Upper lobe of right lung (tissue), 1 donor: Measurements from ENCODE around the gene PDE7B. TPM values are rescaled to one million over a fixed set of nuclear protein-coding genes. Genes with fewer than 3 reads are reported as not detected.

Experiments used
- ATAC-seq: fragments of 200-7000 bp; cut with Tn5 transposase; one replicate; pipeline ENCODE4 v1.9.1; 2020; ENCODE audit warnings: mild to moderate bottlenecking, moderate library complexity
- DNase-seq: peaks from one replicate; pipeline ENCODE4 v3.0.0-alpha.2; 2020
- H3K27ac ChIP-seq: fragments of 200-600 bp; one replicate; pipeline ENCODE4 v1.8.0; 2022
- H3K27me3 ChIP-seq: fragments of 200-600 bp; one replicate; pipeline ENCODE4 v1.8.0; 2022; ENCODE audit warnings: mild to moderate bottlenecking
- H3K36me3 ChIP-seq: fragments of 200-600 bp; one replicate; pipeline ENCODE4 v1.8.0; 2022
- H3K4me1 ChIP-seq: fragments of 200-600 bp; one replicate; pipeline ENCODE4 v1.8.0; 2022
- H3K4me3 ChIP-seq: fragments of 200-600 bp; one replicate; pipeline ENCODE4 v1.8.0; 2022; ENCODE audit warnings: mild to moderate bottlenecking
- H3K9me3 ChIP-seq: fragments of 200-600 bp; one replicate; pipeline ENCODE4 v1.8.0; 2022
- intact Hi-C: fragments of 100-400 bp; cut with DNase I; formaldehyde crosslinking; loops from one replicate; pipeline ENCODE4 v1.11.0; 2022
- total RNA-seq: library from RNA; stranded (reverse); fragmentation: NEBNext Ultra II Directional; extraction: Animal tissue kit (Norgen Biotek cat#: 25700); gene quantifications from one replicate; pipeline ENCODE4 v1.2.1, GENCODE V29; 2021
- TF ChIP-seq, protein P1 (sequence below): fragments of 200-600 bp; IDR thresholded peaks from one replicate; pipeline ENCODE4 v1.8.0; 2022; ENCODE audit warnings: antibody characterized with exemption
- donor health status: DM: no; HTN: yes; CAD: no; lungs with severe emphysema.

The PDE7B gene
- total RNA-seq, 1 donor from 2014 or later, result 4.2 TPM

- Histone ChIP-seq H3K9me3 (no peaks in the 10 kb centered on the region), H3K36me3 (no peaks in the 10 kb centered on the region), H3K4me3 (peak overlapping the region; percentile 36), H3K4me1 (peaks cover 14% of the 10 kb centered on the region), H3K27me3 (no peaks in the 10 kb centered on the region), H3K27ac (no peak overlapping the region)
- ATAC-seq, result no peak
- intact Hi-C loops, result no loop called here
- DNase-seq, result no peak
- TF ChIP-seq, protein P1, sequence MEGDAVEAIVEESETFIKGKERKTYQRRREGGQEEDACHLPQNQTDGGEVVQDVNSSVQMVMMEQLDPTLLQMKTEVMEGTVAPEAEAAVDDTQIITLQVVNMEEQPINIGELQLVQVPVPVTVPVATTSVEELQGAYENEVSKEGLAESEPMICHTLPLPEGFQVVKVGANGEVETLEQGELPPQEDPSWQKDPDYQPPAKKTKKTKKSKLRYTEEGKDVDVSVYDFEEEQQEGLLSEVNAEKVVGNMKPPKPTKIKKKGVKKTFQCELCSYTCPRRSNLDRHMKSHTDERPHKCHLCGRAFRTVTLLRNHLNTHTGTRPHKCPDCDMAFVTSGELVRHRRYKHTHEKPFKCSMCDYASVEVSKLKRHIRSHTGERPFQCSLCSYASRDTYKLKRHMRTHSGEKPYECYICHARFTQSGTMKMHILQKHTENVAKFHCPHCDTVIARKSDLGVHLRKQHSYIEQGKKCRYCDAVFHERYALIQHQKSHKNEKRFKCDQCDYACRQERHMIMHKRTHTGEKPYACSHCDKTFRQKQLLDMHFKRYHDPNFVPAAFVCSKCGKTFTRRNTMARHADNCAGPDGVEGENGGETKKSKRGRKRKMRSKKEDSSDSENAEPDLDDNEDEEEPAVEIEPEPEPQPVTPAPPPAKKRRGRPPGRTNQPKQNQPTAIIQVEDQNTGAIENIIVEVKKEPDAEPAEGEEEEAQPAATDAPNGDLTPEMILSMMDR, result no peak
Measured at GRCh38 chr6:135852746-135853145, 1.2 kb downstream of the PDE7B start.

GRCh38 chr6:135853227-135853626 lies 1.7 kb downstream of the PDE7B start:
- Histone ChIP-seq H3K4me1 (peaks cover 14% of the 10 kb centered on the region), H3K27ac (no peak overlapping the region), H3K27me3 (no peaks in the 10 kb centered on the region), H3K36me3 (no peaks in the 10 kb centered on the region), H3K9me3 (no peaks in the 10 kb centered on the region), H3K4me3 (no peak overlapping the region)
- TF ChIP-seq, protein P1, result no peak
- ATAC-seq (no peak), DNase-seq (no peak)
- intact Hi-C loops, result no loop called here

- ATAC-seq, result no peak
- intact Hi-C loops, result no loop called here
- TF ChIP-seq, protein P1, result no peak
- Histone ChIP-seq H3K4me3 (no peak overlapping the region), H3K9me3 (no peaks in the 10 kb centered on the region), H3K27me3 (no peaks in the 10 kb centered on the region), H3K4me1 (peaks cover 14% of the 10 kb centered on the region), H3K27ac (no peak overlapping the region), H3K36me3 (no peaks in the 10 kb centered on the region)
- DNase-seq, result no peak
Measured at GRCh38 chr6:135853986-135854385, 2.5 kb downstream of the PDE7B start.

DNA sequence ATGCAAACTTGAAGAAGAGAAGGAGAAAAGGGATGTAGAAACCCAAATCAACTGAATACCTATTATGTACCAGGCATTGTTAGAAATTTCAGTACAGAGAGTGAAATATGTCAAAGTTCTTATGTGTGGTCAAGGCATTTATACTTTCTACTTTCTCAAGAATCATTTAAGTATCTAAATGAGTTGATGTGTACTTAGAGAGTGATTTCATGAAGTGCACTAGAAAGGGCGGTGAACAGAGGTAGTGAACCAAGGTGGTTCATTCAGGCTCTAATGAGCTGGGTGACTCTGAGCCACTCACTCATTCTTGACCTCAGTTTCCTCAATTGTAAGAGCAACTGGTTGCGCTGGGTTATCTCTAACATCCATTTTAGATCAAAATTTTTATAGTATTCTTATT lies 3.3 kb downstream of the PDE7B start:
- no peak overlapping the region for H3K4me3 ChIP-seq
- H3K9me3 ChIP-seq, result no peaks in the 10 kb centered on the region
- no peak overlapping the region for H3K27ac ChIP-seq
- DNase-seq, result no peak
- TF ChIP-seq, protein P1, result no peak
- no peaks in the 10 kb centered on the region for H3K36me3 ChIP-seq
- intact Hi-C loops, result no loop called here
- H3K4me1 ChIP-seq, result peaks cover 14% of the 10 kb centered on the region
- H3K27me3 ChIP-seq, result no peaks in the 10 kb centered on the region
- no peak for ATAC-seq

DNA sequence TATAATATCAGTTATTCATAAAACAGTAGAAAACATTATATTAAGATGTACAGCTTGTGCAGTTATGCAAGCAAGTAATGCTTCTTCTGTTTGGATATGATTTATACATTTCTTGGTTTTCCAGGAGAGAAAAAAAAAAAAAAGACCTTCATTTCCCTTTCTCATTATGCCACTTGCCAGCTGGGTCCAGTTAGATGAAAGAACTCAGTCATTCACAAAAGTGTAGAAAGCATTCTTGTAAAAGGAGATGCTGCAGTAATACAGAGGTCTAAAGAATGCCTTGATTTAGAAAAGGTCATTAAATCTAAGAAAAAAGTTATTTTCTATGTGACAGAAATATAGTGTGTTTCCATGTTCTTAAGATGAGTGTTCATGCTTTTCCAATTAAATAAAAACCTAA lies 7.4 kb downstream of the PDE7B start:
- H3K9me3 ChIP-seq, result no peaks in the 10 kb centered on the region
- DNase-seq (no peak), ATAC-seq (no peak)
- H3K27ac ChIP-seq, result no peak overlapping the region
- no peaks in the 10 kb centered on the region for H3K27me3 ChIP-seq
- no peaks in the 10 kb centered on the region for H3K36me3 ChIP-seq
- TF ChIP-seq, protein P1, result no peak
- H3K4me1 ChIP-seq, result no peaks in the 10 kb centered on the region
- H3K4me3 ChIP-seq, result no peak overlapping the region
- intact Hi-C loops, result no loop called here

DNA sequence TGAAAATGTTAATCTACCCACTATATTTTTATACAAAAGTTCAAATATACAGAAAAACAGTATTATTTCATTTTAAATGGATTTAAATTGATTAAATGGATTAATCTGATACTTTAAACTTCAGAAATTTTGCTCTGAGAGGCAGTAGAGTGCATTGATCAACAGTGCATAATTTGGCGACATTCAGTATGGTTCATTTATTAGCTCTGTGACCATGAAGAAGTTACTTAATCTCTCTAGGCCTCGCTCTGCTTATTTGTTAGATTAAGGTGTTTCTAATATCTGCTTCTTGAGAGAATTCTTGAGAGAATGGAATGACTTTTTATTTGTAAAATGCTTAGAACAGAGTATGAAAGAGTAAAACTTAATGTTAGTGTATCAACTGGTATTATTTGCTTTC lies 8.9 kb downstream of the PDE7B start:
- ATAC-seq, result no peak
- intact Hi-C loops, result no loop called here
- H3K4me3 ChIP-seq, result no peak overlapping the region
- H3K4me1 ChIP-seq, result no peaks in the 10 kb centered on the region
- H3K27ac ChIP-seq, result no peak overlapping the region
- no peak for DNase-seq
- TF ChIP-seq, protein P1, result no peak
- no peaks in the 10 kb centered on the region for H3K36me3 ChIP-seq
- no peaks in the 10 kb centered on the region for H3K27me3 ChIP-seq
- no peaks in the 10 kb centered on the region for H3K9me3 ChIP-seq
